AG09309 (cell line): ENCODE results near the gene SUPT16H.

Experiments
- DNase-seq: peaks from one replicate; pipeline ENCODE4 v3.0.0-alpha.2; 2010; ENCODE audit warnings: low read depth
- H3K4me3 ChIP-seq: 2 replicates; pipeline ENCODE4 v1.5.1; 2011; ENCODE audit warnings: mild to moderate bottlenecking, low read depth, low read length, moderate library complexity; ENCODE audit not compliant: control insufficient read depth
- TF ChIP-seq, protein P1 (sequence below): IDR thresholded peaks from 2 replicates; pipeline ENCODE4 v1.5.1; 2011; ENCODE audit warnings: mild to moderate bottlenecking, low read depth, low read length, inconsistent platforms; ENCODE audit not compliant: insufficient read depth, control insufficient read depth; ENCODE audit errors: missing control alignments

Gene SUPT16H

DNA sequence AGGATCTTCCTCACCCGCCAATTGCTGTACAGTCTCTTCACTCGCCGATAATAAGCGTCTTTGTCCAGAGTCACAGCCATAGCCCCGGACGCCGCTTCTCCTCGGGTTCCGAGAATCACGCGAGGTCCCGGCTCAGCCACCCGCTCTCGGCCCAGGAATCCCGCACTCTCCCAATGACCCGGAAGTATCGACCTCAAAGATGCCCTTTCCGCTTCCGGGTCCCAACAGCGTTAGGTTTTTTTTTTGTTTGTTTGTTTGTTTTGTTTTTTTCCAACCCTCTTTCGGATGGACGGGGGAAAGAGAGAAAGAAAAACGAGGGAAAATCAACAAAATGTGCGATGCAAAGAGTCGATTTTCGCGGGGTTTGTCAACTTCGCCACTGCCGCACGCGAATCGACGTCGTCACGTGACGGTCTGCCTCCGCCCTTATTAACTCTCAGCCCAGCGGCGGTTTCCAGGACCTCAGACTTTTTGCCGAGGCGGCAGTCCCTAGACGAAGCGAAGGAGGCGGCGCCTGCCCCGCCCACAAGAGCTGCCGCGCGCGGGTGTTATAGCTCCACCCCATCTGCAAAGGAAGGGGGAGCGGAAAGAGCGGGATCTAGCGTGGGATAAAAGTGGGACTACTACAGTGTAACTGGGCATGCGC is at the start of gene SUPT16H:
Gene SUPT16H (minus strand): TSS at position 172 of the 646 bp plus-strand sequence. CDS start 92 bp downstream, at position 80.
- peak within 1 kb of the TSS; percentile 67 for H3K4me3 ChIP-seq
- DNase-seq: peak; percentile 83
- TF ChIP-seq, protein P1, sequence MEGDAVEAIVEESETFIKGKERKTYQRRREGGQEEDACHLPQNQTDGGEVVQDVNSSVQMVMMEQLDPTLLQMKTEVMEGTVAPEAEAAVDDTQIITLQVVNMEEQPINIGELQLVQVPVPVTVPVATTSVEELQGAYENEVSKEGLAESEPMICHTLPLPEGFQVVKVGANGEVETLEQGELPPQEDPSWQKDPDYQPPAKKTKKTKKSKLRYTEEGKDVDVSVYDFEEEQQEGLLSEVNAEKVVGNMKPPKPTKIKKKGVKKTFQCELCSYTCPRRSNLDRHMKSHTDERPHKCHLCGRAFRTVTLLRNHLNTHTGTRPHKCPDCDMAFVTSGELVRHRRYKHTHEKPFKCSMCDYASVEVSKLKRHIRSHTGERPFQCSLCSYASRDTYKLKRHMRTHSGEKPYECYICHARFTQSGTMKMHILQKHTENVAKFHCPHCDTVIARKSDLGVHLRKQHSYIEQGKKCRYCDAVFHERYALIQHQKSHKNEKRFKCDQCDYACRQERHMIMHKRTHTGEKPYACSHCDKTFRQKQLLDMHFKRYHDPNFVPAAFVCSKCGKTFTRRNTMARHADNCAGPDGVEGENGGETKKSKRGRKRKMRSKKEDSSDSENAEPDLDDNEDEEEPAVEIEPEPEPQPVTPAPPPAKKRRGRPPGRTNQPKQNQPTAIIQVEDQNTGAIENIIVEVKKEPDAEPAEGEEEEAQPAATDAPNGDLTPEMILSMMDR: no peak

DNA sequence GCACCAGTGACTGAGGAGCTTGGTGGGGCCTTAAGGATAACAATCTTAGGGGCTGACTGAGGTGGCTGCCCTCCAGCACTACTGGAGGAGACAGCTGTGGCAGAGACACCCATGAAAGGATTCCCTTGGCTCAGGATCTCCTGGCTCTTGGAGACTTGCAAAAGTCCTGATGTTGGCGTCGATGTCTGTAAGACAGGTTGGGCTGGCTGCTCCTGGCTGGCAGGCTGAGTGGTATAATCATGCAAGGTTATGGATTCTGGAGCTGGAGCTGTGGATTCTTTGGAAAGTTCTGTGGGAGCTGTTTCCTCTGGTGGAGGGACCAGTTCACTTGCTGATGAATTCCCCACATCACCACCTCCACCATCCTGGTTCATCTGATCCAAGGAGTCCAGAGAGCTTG is 47.3 kb upstream of the SUPT16H start:
- DNase-seq: no peak
- TF ChIP-seq, protein P1: no peak
- H3K4me3 ChIP-seq: no peak overlapping the region

DNA sequence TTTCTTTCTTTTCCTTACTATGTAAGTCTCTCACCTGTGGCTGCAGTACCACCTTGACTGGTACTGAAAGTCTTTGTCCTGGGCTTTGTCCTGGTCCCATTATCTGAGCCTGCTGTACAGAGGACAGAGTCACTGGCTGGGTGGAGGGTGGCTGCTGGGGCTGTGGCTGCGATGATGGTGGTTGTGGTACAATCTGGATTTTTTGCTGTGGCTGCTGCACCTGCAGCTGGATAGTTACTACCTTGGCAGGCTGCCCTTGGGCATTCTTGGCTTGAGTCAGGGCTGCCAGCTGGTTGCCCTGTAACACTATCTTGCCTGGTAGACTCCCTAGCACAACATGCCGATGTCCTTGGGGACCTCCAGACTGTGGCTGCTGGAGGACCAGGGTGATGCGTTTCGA is 45.1 kb upstream of the SUPT16H start:
- no peak for DNase-seq
- TF ChIP-seq, protein P1: no peak
- H3K4me3 ChIP-seq: no peak overlapping the region

DNA sequence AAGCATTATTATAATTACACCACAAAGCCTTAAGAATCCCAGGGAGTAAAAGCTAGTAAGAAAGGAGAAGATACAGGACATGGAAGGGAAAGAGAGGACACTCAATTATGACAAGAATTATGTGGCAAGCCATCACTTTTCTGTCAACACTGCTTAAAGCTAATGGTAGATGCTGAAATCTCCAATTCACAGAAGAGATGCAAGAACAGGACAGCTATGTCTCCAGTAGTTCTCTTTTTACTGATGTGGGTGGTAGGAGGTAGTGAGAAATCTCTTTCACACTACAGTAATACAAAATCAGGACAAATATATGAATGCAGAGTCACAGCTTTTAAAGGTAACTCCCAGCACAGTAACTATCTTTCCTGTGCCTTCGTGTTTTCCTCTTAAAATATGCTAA is 42.9 kb upstream of the SUPT16H start:
- no peak overlapping the region for H3K4me3 ChIP-seq
- TF ChIP-seq, protein P1: no peak
- no peak for DNase-seq

DNA sequence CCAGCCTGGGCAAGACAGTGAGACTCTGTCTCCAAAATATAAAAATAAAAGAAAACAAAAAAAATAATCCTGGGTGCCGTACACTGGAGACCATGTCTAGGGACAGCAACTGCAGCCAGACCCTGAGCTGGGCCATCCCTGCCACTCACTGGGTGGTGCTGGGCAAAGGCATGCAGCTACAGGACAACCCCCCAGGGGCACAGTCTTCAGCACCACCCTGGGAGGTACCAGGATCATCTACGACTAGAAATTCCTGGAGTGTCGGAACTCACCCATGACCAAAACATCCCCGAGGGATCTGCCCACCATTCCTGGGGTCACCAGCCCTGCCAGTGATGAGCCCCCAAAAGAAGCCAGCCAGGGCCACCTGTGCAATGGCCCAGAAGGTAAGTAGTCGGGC is 35.7 kb upstream of the SUPT16H start:
- no peak for DNase-seq
- TF ChIP-seq, protein P1: no peak

GRCh38 chr14:21415329-21415728 is 31.5 kb upstream of the SUPT16H start:
- TF ChIP-seq, protein P1: no peak
- no peak overlapping the region for H3K4me3 ChIP-seq
- no peak for DNase-seq

More for the DNA sequence above, 35.7 kb upstream of the SUPT16H start:
- H3K4me3 ChIP-seq: no peak overlapping the region
